ENCODE data around the gene PCSK5.
"Not testable (repeated sequence)": the region's sequence is repeated elsewhere in the genome, so short reads cannot be mapped to it uniquely, and the experiment has no call there.

PCSK5 gene

GRCh38 chr9:76359766-76360165 lies 469.3 kb downstream of the PCSK5 start:
- Histone ChIP-seq H3K9ac (ENCODE audit: low read length in 2 of 2) (no peak overlapping the region), H3K27ac (ENCODE audit: low read length) (no peak overlapping the region), H3K36me3 (ENCODE audit: control insufficient read depth in 2 of 2, insufficient read depth in 2 of 2, low read length in 2 of 2) (no peaks in the 10 kb centered on the region), H3K9me3 (ENCODE audit: control insufficient read depth in 2 of 2, low read length in 2 of 2) (no peaks in the 10 kb centered on the region), H3K4me1 (ENCODE audit: control insufficient read depth, insufficient read depth, low read length) (no peaks in the 10 kb centered on the region), H3K27me3 (ENCODE audit: control insufficient read depth in 1 of 2, insufficient read depth in 2 of 2, low read length in 2 of 2) (no peaks in the 10 kb centered on the region), H3K4me3 (ENCODE audit: low read length in 2 of 2) (no peak overlapping the region)

GRCh38 chr9:76362332-76363031 lies 472.0 kb downstream of the PCSK5 start:
- H3K36me3 ChIP-seq (ENCODE audit: control insufficient read depth in 2 of 2, insufficient read depth in 2 of 2, low read length in 2 of 2); H3K4me1 ChIP-seq (ENCODE audit: control insufficient read depth, insufficient read depth, low read length): not testable (repeated sequence)

GRCh38 chr9:76363032-76363395 lies 472.5 kb downstream of the PCSK5 start:
- Histone ChIP-seq H3K4me1 (ENCODE audit: control insufficient read depth, insufficient read depth, low read length) (no peaks in the 10 kb centered on the region), H3K9me3 (ENCODE audit: control insufficient read depth in 2 of 2, low read length in 2 of 2) (no peaks in the 10 kb centered on the region), H3K4me3 (ENCODE audit: low read length in 2 of 2) (no peak overlapping the region), H3K9ac (ENCODE audit: low read length in 2 of 2) (no peak overlapping the region), H3K27me3 (ENCODE audit: control insufficient read depth in 1 of 2, insufficient read depth in 2 of 2, low read length in 2 of 2) (no peaks in the 10 kb centered on the region), H3K36me3 (ENCODE audit: control insufficient read depth in 2 of 2, insufficient read depth in 2 of 2, low read length in 2 of 2) (no peaks in the 10 kb centered on the region), H3K27ac (ENCODE audit: low read length) (no peak overlapping the region)

More at GRCh38 chr9:76362332-76363031, 472.0 kb downstream of the PCSK5 start:
- not testable (repeated sequence) for H3K27me3 ChIP-seq (ENCODE audit: control insufficient read depth in 1 of 2, insufficient read depth in 2 of 2, low read length in 2 of 2); H3K9me3 ChIP-seq (ENCODE audit: control insufficient read depth in 2 of 2, low read length in 2 of 2); H3K9ac ChIP-seq (ENCODE audit: low read length in 2 of 2); H3K27ac ChIP-seq (ENCODE audit: low read length); H3K4me3 ChIP-seq (ENCODE audit: low read length in 2 of 2)

GRCh38 chr9:76365028-76365427 lies 474.6 kb downstream of the PCSK5 start:
- H3K9ac ChIP-seq (ENCODE audit: low read length in 2 of 2) = no peak overlapping the region
- no peak overlapping the region for H3K4me3 ChIP-seq (ENCODE audit: low read length in 2 of 2)

GRCh38 chr9:76366275-76366674 lies 475.8 kb downstream of the PCSK5 start:
- no peak overlapping the region for H3K4me3 ChIP-seq (ENCODE audit: low read length in 2 of 2)
- no peaks in the 10 kb centered on the region for H3K9me3 ChIP-seq (ENCODE audit: control insufficient read depth in 2 of 2, low read length in 2 of 2)
- H3K27me3 ChIP-seq (ENCODE audit: control insufficient read depth in 1 of 2, insufficient read depth in 2 of 2, low read length in 2 of 2) = no peaks in the 10 kb centered on the region
- H3K9ac ChIP-seq (ENCODE audit: low read length in 2 of 2) = no peak overlapping the region
- H3K27ac ChIP-seq (ENCODE audit: low read length) = no peak overlapping the region
- H3K4me1 ChIP-seq (ENCODE audit: control insufficient read depth, insufficient read depth, low read length) = peaks cover 2% of the 10 kb centered on the region
- H3K36me3 ChIP-seq (ENCODE audit: control insufficient read depth in 2 of 2, insufficient read depth in 2 of 2, low read length in 2 of 2) = no peaks in the 10 kb centered on the region

More at GRCh38 chr9:76365028-76365427, 474.6 kb downstream of the PCSK5 start:
- H3K9me3 ChIP-seq (ENCODE audit: control insufficient read depth in 2 of 2, low read length in 2 of 2) = no peaks in the 10 kb centered on the region
- H3K27ac ChIP-seq (ENCODE audit: low read length) = no peak overlapping the region
- H3K27me3 ChIP-seq (ENCODE audit: control insufficient read depth in 1 of 2, insufficient read depth in 2 of 2, low read length in 2 of 2) = no peaks in the 10 kb centered on the region
- H3K36me3 ChIP-seq (ENCODE audit: control insufficient read depth in 2 of 2, insufficient read depth in 2 of 2, low read length in 2 of 2) = no peaks in the 10 kb centered on the region
- H3K4me1 ChIP-seq (ENCODE audit: control insufficient read depth, insufficient read depth, low read length) = peaks cover 2% of the 10 kb centered on the region

GRCh38 chr9:76369583-76369982 lies 479.1 kb downstream of the PCSK5 start:
- no peak overlapping the region for H3K27ac ChIP-seq (ENCODE audit: low read length)
- H3K4me1 ChIP-seq (ENCODE audit: control insufficient read depth, insufficient read depth, low read length) = peaks cover 7% of the 10 kb centered on the region
- no peak overlapping the region for H3K9ac ChIP-seq (ENCODE audit: low read length in 2 of 2)

GRCh38 chr9:76370396-76371023 lies 480.0 kb downstream of the PCSK5 start:
- Histone ChIP-seq H3K36me3 (ENCODE audit: control insufficient read depth in 2 of 2, insufficient read depth in 2 of 2, low read length in 2 of 2) (no peaks in the 10 kb centered on the region), H3K4me3 (ENCODE audit: low read length in 2 of 2) (no peak overlapping the region), H3K27ac (ENCODE audit: low read length) (no peak overlapping the region), H3K9ac (ENCODE audit: low read length in 2 of 2) (no peak overlapping the region), H3K27me3 (ENCODE audit: control insufficient read depth in 1 of 2, insufficient read depth in 2 of 2, low read length in 2 of 2) (no peaks in the 10 kb centered on the region), H3K9me3 (ENCODE audit: control insufficient read depth in 2 of 2, low read length in 2 of 2) (no peaks in the 10 kb centered on the region), H3K4me1 (ENCODE audit: control insufficient read depth, insufficient read depth, low read length) (peaks cover 14% of the 10 kb centered on the region)

More at GRCh38 chr9:76369583-76369982, 479.1 kb downstream of the PCSK5 start:
- no peak overlapping the region for H3K4me3 ChIP-seq (ENCODE audit: low read length in 2 of 2)
- no peaks in the 10 kb centered on the region for H3K9me3 ChIP-seq (ENCODE audit: control insufficient read depth in 2 of 2, low read length in 2 of 2)
- H3K27me3 ChIP-seq (ENCODE audit: control insufficient read depth in 1 of 2, insufficient read depth in 2 of 2, low read length in 2 of 2) = no peaks in the 10 kb centered on the region
- H3K36me3 ChIP-seq (ENCODE audit: control insufficient read depth in 2 of 2, insufficient read depth in 2 of 2, low read length in 2 of 2) = no peaks in the 10 kb centered on the region

GRCh38 chr9:76371901-76372300 lies 481.4 kb downstream of the PCSK5 start:
- H3K9me3 ChIP-seq (ENCODE audit: control insufficient read depth in 2 of 2, low read length in 2 of 2) = no peaks in the 10 kb centered on the region
- H3K9ac ChIP-seq (ENCODE audit: low read length in 2 of 2) = no peak overlapping the region
- H3K27me3 ChIP-seq (ENCODE audit: control insufficient read depth in 1 of 2, insufficient read depth in 2 of 2, low read length in 2 of 2) = no peaks in the 10 kb centered on the region
- no peak overlapping the region for H3K27ac ChIP-seq (ENCODE audit: low read length)
- no peaks in the 10 kb centered on the region for H3K36me3 ChIP-seq (ENCODE audit: control insufficient read depth in 2 of 2, insufficient read depth in 2 of 2, low read length in 2 of 2)
- peaks cover 15% of the 10 kb centered on the region for H3K4me1 ChIP-seq (ENCODE audit: control insufficient read depth, insufficient read depth, low read length)
- no peak overlapping the region for H3K4me3 ChIP-seq (ENCODE audit: low read length in 2 of 2)

- no peaks in the 10 kb centered on the region for H3K27me3 ChIP-seq (ENCODE audit: control insufficient read depth in 1 of 2, insufficient read depth in 2 of 2, low read length in 2 of 2)
- H3K4me3 ChIP-seq (ENCODE audit: low read length in 2 of 2) = no peak overlapping the region
- peaks cover 15% of the 10 kb centered on the region for H3K4me1 ChIP-seq (ENCODE audit: control insufficient read depth, insufficient read depth, low read length)
- H3K9ac ChIP-seq (ENCODE audit: low read length in 2 of 2) = no peak overlapping the region
- no peaks in the 10 kb centered on the region for H3K9me3 ChIP-seq (ENCODE audit: control insufficient read depth in 2 of 2, low read length in 2 of 2)
- no peak overlapping the region for H3K27ac ChIP-seq (ENCODE audit: low read length)
- H3K36me3 ChIP-seq (ENCODE audit: control insufficient read depth in 2 of 2, insufficient read depth in 2 of 2, low read length in 2 of 2) = no peaks in the 10 kb centered on the region
Observed at GRCh38 chr9:76372336-76372735, 481.9 kb downstream of the PCSK5 start.

GRCh38 chr9:76373173-76373783 lies 482.8 kb downstream of the PCSK5 start:
- no peaks in the 10 kb centered on the region for H3K9me3 ChIP-seq (ENCODE audit: control insufficient read depth in 2 of 2, low read length in 2 of 2)
- H3K4me1 ChIP-seq (ENCODE audit: control insufficient read depth, insufficient read depth, low read length) = peaks cover 15% of the 10 kb centered on the region
- no peaks in the 10 kb centered on the region for H3K36me3 ChIP-seq (ENCODE audit: control insufficient read depth in 2 of 2, insufficient read depth in 2 of 2, low read length in 2 of 2)
- no peak overlapping the region for H3K4me3 ChIP-seq (ENCODE audit: low read length in 2 of 2)
- no peak overlapping the region for H3K9ac ChIP-seq (ENCODE audit: low read length in 2 of 2)
- H3K27me3 ChIP-seq (ENCODE audit: control insufficient read depth in 1 of 2, insufficient read depth in 2 of 2, low read length in 2 of 2) = no peaks in the 10 kb centered on the region
- H3K27ac ChIP-seq (ENCODE audit: low read length) = no peak overlapping the region
